HG03354 (cell line): ENCODE measurements around the gene NCS1.
"Not testable (repeated sequence)": the region's sequence is repeated elsewhere in the genome, so short reads cannot be mapped to it uniquely, and the experiment has no call there.

ENCODE experiments used
- ATAC-seq: cut with Tn5 transposase; IDR thresholded peaks from one replicate; pipeline ENCODE4 v1.9.1; 2021; ENCODE audit warnings: mild to moderate bottlenecking; ENCODE audit not compliant: unreplicated experiment, poor library complexity, severe bottlenecking

The NCS1 gene

GRCh38 chr9:130254747-130255630, 82.8 kb downstream of the NCS1 start:
- ATAC-seq, result no peak

- no peak for ATAC-seq
These were observed 83.5 kb downstream of the NCS1 start for GRCh38 chr9:130255631-130256134.

GRCh38 chr9:130256644-130257043, 84.4 kb downstream of the NCS1 start:
- no peak for ATAC-seq

GRCh38 chr9:130258137-130258536, 85.9 kb downstream of the NCS1 start:
- ATAC-seq, result not testable (repeated sequence)

- ATAC-seq, result no peak
These were observed 86.8 kb downstream of the NCS1 start for GRCh38 chr9:130259044-130259443.

- no peak for ATAC-seq
These were observed 88.9 kb downstream of the NCS1 start for GRCh38 chr9:130260816-130261765.

GRCh38 chr9:130262061-130262745, 90.0 kb downstream of the NCS1 start:
- ATAC-seq, result no peak

GRCh38 chr9:130262771-130263170, 90.6 kb downstream of the NCS1 start:
- no peak for ATAC-seq

- no peak for ATAC-seq
These were observed 91.6 kb downstream of the NCS1 start for GRCh38 chr9:130263601-130264413.

- ATAC-seq, result no peak
These were observed 92.5 kb downstream of the NCS1 start for GRCh38 chr9:130264414-130265350.

GRCh38 chr9:130265431-130266235, 93.4 kb downstream of the NCS1 start, which contains the start of gene HMCN2:
Gene HMCN2, plus strand, starts transcription at chr9:130265760. Its CDS starts 119 bp downstream, at chr9:130265879.
- ATAC-seq, result no peak

- no peak for ATAC-seq
These were observed 94.3 kb downstream of the NCS1 start for GRCh38 chr9:130266236-130267098.

GRCh38 chr9:130267930-130268329, 95.7 kb downstream of the NCS1 start:
- no peak for ATAC-seq

- no peak for ATAC-seq
These were observed 96.5 kb downstream of the NCS1 start for GRCh38 chr9:130268521-130269211.

GRCh38 chr9:130271473-130271872, 99.3 kb downstream of the NCS1 start:
- no peak for ATAC-seq

- ATAC-seq, result no peak
These were observed 103.0 kb downstream of the NCS1 start for GRCh38 chr9:130275156-130275555.
